Suppressor macrophage treated with lipopolysaccharide for 4 hours (primary cell): Measurements from ENCODE around the gene MYCBP2.

Source experiments
- DNase-seq: peaks from one replicate; pipeline ENCODE4 v3.0.0-alpha.2; 2020

Gene MYCBP2

GRCh38 chr13:77084755-77085154, 242.1 kb downstream of the MYCBP2 start:
- no peak for DNase-seq

DNA sequence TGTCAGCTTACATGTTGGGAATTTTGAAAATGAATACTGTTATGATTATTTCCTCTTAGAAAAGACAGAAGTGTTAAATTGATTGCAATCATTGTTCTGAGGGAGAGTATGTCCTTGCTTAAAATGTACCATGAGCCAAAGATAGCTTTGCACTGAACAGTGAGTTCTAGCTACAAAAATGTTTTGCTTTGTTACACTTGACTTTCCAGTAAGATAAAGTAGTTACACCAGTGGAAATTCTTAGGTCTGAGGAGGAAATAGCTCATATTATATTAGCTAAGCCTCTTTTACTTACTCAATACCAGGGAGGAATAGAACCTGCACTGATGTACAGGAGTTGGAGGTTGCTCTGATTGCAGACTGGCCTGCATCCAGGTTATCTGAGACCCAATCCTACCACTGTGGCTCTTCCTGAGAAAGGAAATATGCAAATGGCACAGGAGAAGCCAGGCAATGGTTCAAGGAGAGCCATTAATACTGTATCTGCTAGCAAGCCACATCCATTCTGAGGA, 246.9 kb downstream of the MYCBP2 start:
- no peak for DNase-seq

- DNase-seq = no peak
These were observed 259.4 kb downstream of the MYCBP2 start for GRCh38 chr13:77067519-77067918.

DNA sequence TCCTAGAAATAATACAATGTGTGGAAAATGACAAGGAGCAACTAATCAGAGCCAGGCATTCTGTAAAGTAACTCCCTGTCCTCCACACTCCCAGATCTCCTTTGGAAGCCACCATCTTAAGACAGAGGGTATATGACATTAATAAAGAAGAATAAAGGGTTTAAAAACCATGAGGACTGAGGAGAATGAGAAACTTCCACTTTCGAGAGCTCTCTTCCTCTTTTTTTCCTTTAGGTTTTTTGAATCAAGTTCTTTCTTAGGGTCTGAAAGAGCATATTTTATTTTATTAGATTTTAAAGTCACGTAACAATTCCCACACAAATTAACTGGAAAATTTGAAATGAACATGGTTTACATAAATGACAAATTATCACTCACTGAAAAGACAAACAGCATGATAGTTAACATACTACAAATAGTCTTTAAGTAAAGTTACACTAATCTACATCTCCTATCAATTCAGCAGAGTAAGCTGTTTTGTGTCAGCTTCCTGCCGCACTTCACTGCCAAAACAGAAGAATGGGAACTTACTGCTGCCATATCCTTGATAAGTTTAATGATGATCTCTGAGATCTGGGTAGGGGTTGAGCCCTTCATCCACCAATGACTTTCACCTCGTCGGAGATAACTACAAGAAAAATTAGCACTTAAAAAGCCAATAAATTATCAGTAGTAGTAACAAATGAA, 261.3 kb downstream of the MYCBP2 start:
- DNase-seq = peak; percentile 56

DNA sequence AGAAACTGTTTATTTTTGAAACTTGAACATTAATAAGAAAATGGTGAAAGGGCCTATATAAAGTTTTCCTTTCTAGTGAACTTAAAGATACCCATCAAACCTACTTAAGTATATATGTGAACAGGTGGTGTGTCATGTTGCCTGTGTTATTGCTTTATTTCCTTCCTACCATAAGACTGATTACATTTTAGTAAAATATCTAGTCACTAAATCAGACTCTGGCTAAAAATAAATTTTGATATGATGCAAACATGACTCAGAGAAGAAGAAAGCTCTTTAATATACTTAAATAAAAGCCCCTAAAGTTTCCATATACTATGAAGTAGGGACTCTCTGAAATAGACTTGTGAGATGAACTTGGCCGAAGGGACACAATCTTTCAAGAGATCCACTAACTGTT, 264.8 kb downstream of the MYCBP2 start:
- peak; percentile 12 for DNase-seq

DNA sequence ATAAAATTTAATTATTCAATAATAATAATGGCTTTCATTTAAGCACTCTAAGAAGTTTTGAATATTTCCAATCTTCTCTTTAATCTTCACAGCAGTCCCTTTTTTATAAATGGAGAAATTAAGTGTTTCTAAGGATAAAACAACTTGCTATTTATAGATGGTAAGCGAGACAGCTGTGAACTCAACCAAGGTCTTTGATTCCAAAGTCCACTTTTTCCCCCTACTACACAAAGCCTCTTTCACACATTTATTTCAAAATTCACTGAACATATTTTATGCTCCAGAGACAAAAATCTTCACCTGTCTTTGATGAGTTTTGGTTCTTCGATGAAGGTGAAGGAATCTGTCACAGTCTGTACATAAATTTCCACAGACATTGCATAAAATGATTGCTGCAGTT, 265.5 kb downstream of the MYCBP2 start:
- DNase-seq = no peak

DNA sequence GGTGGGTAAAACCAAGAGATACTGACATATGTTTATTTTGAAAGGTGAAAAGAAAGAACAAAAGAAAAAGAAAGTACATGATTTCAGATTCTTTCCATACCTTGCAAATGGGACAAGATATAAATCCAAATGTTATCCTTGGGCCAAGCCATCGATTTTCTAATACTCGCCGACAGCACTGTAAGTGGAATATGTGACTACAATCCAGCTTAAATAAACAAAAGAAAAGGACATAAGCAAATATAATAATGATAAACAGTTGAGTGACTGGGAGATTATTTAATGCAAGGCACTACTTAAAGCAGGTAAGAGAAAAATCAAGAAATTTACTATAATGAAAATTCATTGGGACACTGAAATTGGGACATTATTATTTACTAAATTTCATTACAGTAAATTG, 270.0 kb downstream of the MYCBP2 start:
- no peak for DNase-seq

DNA sequence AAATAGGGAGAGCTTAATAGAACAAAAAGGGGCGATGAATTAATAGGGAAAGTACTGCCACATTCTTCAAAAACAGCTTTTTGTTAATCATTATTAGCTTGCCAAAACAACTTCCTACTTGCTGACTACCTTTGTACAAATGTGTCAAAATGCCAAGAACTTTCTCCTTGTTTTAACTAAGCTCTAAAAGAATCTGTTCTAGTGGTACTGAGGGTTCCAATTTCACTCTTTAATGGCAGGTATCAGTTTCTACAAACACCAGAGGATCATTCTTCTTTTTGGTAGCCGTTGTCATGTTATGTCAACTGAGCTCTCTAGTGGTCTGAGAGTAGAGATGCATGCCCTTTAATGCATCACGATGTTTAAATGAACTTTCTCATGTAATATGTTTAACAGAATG, 270.5 kb downstream of the MYCBP2 start:
- no peak for DNase-seq

DNA sequence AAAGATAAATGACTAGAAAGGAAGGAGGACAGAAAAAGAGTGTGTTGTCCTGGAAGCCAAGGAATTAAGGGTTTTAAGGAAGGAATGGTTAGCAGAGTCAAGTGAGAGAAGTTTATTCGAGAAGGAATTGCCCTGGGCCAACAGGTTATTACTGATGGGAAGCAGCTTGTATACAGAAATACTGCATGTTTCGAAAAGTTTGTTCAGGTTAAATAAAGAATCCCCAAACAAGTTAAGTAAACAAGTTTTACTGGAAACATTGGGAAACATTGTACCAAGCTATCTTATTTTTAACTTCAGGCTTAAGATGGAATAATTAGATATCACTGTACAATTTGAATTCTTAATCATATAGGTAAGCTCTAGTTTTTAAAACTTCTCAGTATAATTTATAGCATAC, 271.7 kb downstream of the MYCBP2 start:
- DNase-seq = no peak

DNA sequence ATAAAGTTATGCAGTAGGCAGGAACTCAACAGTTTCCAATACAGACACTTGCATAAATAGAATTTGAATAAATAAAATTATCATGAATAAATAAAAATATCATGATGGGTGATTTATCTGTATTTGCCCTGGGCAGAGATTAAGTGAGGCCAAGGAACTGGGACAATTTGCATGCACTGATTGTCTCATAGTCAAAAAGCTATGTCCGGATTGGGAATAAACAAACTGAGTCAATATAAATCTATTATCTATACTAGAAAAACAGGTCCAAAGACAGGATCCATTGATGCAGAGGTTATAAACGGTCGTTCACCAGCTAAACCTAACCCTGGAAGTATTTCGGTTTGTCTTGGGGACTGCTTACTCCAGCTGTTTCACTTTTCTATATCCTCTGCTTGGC, 273.7 kb downstream of the MYCBP2 start:
- DNase-seq = no peak

DNA sequence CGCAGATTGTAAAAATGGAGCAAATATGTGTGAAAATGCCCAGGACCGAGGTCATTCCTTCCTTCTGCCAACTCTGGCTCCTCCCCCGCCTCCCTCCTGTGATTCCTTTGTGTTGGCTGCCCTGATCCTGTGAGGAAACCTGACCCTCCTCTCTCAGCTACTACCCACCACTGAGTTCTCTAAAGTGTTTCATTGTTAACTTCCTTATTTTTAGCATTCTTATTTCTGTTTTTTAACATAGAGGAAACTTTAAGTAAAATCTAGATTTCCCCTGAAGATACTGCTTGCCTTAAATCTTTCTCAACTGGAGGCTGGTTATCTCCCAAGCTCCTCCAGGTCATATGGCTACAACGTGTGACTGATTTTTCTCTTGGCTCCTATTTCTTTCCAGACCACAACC, 278.2 kb downstream of the MYCBP2 start:
- DNase-seq = peak; percentile 68

- DNase-seq = no peak
These were observed 279.1 kb downstream of the MYCBP2 start for GRCh38 chr13:77047649-77048343.

- no peak for DNase-seq
These were observed 284.2 kb downstream of the MYCBP2 start for GRCh38 chr13:77042566-77043177.

- DNase-seq = no peak
These were observed 286.1 kb downstream of the MYCBP2 start for GRCh38 chr13:77040835-77041234.

DNA sequence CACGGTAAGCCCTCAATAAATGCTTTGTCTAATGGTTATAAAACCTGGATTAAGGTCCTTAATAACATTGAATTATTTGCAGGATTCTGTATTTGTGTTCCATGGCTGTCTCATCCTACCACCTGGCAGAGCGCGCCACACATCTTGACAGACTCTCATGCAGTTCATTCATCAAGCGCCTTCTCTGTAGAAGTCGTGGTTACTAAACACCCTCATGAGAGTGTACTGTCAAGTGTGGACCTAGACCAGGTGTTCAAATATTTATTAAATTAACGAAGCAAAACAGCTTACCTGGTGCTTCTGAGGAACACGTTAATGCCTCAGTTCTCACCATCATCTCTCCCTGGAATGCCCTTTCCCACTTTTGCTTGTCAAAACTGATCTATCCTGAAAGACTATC, 286.8 kb downstream of the MYCBP2 start:
- no peak for DNase-seq

DNA sequence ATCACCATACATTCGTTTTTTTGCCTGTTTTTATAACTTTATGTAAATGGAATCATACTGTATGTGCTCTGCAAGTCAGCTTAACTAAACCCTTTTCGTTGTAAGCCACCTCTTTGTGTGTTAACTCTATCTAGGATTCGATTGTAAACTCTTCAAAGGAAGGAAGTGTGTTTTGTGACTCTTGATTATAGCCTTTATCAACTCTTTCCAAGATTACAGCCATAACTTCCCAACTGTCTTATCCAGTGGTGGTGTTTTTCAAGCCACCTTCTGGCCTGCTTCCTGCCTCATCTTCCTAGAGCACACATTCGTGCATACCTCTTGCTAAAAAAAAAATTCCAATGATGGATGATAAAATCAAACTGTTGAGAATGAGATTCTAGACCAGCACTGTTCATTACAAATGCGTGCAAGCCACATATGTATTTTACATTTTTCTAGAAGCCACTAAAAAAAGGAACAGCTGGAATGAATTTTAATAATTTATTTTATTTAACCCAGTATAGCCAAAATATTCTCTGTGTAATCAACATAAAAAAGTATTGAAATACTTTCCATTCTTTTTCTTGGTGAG, 287.9 kb downstream of the MYCBP2 start:
- no peak for DNase-seq

DNA sequence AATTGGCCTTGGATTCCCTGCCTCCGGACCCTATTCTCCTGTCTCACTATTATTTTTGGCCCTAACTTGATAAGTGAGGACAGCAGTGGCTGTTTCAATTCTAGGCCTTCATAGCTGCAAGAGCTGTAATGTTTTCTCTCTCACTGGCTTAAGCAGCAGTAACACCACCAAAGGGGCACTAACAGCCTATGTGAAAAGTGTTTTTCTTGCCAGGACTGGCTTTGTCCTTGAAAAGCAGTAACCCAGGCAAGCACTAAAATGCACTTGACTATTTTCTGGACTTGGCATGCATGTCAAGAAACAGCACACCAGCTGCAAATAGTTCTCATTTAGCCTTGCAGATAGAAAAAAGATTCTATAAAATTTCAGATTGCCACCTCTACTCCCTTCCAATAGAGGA, 290.6 kb downstream of the MYCBP2 start:
- DNase-seq = no peak

GRCh38 chr13:77034881-77035280, 292.0 kb downstream of the MYCBP2 start:
- peak; percentile 47 for DNase-seq

GRCh38 chr13:77033717-77034302, 293.1 kb downstream of the MYCBP2 start:
- peak; percentile 51 for DNase-seq

DNA sequence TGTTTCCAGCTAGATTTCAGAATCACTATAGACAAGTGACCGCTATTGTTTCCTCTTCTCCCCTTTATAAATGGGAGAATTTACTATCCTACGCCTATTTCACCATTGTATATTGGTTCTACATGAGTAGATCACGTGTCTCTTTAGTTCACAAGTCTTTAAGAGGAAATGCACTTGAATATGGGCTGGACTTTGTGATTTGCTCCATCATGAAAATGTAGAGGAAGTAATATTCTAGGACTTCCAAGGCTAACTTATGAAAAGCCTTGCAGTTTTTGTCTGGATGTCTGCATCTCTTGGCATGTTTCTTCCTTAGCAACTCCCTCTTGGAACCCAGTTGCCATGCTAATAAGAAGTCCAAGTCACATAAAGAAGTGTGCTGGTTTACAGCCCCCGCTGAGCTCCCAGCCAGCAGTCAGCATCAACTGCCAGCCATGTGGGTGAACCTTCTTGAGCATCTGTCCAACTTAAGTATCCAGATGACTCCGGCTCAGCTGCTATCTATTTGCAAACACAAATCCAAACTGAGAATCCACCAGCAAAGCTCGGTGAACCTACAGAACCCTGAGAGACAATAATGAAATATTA, 295.1 kb downstream of the MYCBP2 start:
- no peak for DNase-seq

DNA sequence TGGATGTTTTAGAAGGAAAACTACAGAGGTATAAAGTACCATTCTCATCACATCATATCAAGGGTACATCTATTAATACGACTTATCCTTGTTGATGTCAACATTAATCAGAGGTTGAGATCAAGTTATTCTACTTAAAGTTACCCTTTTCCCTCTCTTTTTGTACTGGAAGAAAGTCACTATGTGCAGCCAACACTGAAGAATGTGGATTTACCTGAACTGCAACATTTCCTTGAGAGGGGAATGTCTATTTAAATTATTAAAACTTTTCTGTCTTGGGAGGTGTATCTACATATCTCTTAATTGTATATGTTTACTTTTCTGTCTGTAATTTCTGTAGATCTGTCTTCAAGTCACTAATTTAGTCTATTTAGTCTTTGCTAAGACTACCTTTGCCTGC, 297.5 kb downstream of the MYCBP2 start:
- no peak for DNase-seq

GRCh38 chr13:77028202-77028601, 298.7 kb downstream of the MYCBP2 start:
- peak; percentile 61 for DNase-seq
